WTC11 (cell line): ENCODE results near the gene PPP1R9A.

Experiments used
- ATF3 ChIP-seq: sonication (generic); formaldehyde crosslinking; conservative IDR thresholded peaks from 2 replicates; pipeline ENCODE4 v1.8.1; 2022; ENCODE audit warnings: mild to moderate bottlenecking, missing genetic modification reagents
- CTCF ChIP-seq: fragments of 200-600 bp; IDR thresholded peaks from 2 replicates; pipeline ENCODE4 v1.8.0; 2022; ENCODE audit warnings: antibody characterized with exemption
- FOXP1 ChIP-seq: sonication (generic); formaldehyde crosslinking; IDR thresholded peaks from 2 replicates; pipeline ENCODE4 v1.8.0; 2022; ENCODE audit warnings: missing genetic modification reagents, mild to moderate bottlenecking, moderate library complexity, borderline replicate concordance
- FOXP4 ChIP-seq: sonication (generic); formaldehyde crosslinking; IDR thresholded peaks from 2 replicates; pipeline ENCODE4 v1.8.0; 2022; ENCODE audit warnings: mild to moderate bottlenecking, missing genetic modification reagents
- GTF2I ChIP-seq: fragments of 250-450 bp; sonication (Bioruptor Pico); conservative IDR thresholded peaks from 2 replicates; pipeline ENCODE4 v1.4.0; 2021; ENCODE audit warnings: mild to moderate bottlenecking
- JUN ChIP-seq: sonication (generic); formaldehyde crosslinking; IDR thresholded peaks from 2 replicates; pipeline ENCODE4 v1.8.0; 2023; ENCODE audit warnings: mild to moderate bottlenecking, missing genetic modification reagents
- NFE2L1 ChIP-seq: sonication (generic); formaldehyde crosslinking; IDR thresholded peaks from 2 replicates; pipeline ENCODE4 v1.8.1; 2023; ENCODE audit warnings: missing genetic modification reagents
- USF2 ChIP-seq: sonication (generic); formaldehyde crosslinking; IDR thresholded peaks from 2 replicates; pipeline ENCODE4 v1.8.1; 2023; ENCODE audit warnings: mild to moderate bottlenecking, missing genetic modification reagents, moderate library complexity
- ZBTB21 ChIP-seq: sonication (generic); formaldehyde crosslinking; IDR thresholded peaks from 2 replicates; pipeline ENCODE4 v1.8.1; 2023; ENCODE audit warnings: mild to moderate bottlenecking, missing genetic modification reagents, borderline replicate concordance
- ZMAT4 ChIP-seq: fragments of 250-450 bp; sonication (Bioruptor Pico); IDR thresholded peaks from 2 replicates; pipeline ENCODE4 v1.9.0; 2021; ENCODE audit warnings: mild to moderate bottlenecking
- ZNF138 ChIP-seq: sonication (generic); formaldehyde crosslinking; conservative IDR thresholded peaks from 2 replicates; pipeline ENCODE4 v1.8.1; 2022; ENCODE audit warnings: mild to moderate bottlenecking, moderate library complexity, missing genetic modification reagents

- TF ChIP-seq CTCF, result no peak
- TF ChIP-seq FOXP1, result no peak
- TF ChIP-seq FOXP4 (CRISPR knock-in tag), result no peak
- no peak for TF ChIP-seq USF2 (CRISPR knock-in tag)
- TF ChIP-seq ZNF138, result no peak
- no peak for TF ChIP-seq ZBTB21
- no peak for TF ChIP-seq GTF2I (CRISPR knock-in tag)
- TF ChIP-seq JUN, result no peak
- TF ChIP-seq ZMAT4 (CRISPR knock-in tag), result no peak
- no peak for TF ChIP-seq NFE2L1 (CRISPR knock-in tag)
- TF ChIP-seq ATF3 (CRISPR knock-in tag), result no peak
These were observed 378.7 kb downstream of the PPP1R9A start for GRCh38 chr7:95286096-95286495.
